Measurements from ENCODE around the gene RNF180. TPM values are rescaled to one million over a fixed set of nuclear protein-coding genes. Genes with fewer than 3 reads are reported as not detected.

RNF180 gene
- total RNA-seq, 1 donor: 10.5 TPM

- Histone ChIP-seq H2AFZ (ENCODE audit: low read length) (no peak overlapping the region), H3K4me1 (ENCODE audit: insufficient read depth, low read length) (peaks cover 5% of the 10 kb centered on the region), H3K79me2 (ENCODE audit: insufficient read depth, low read length) (no peaks in the 10 kb centered on the region), H3K4me3 (ENCODE audit: insufficient read depth, low read length) (no peak overlapping the region), H3K27me3 (ENCODE audit: insufficient read depth, low read length) (no peaks in the 10 kb centered on the region), H3K4me2 (ENCODE audit: insufficient read depth, low read length) (no peak overlapping the region), H3K27ac (ENCODE audit: low read depth, low read length) (no peak overlapping the region), H3K9me3 (ENCODE audit: low read depth, low read length) (no peaks in the 10 kb centered on the region), H3K36me3 (ENCODE audit: insufficient read depth, low read length) (no peaks in the 10 kb centered on the region), H4K20me1 (ENCODE audit: insufficient read depth, low read length) (no peaks in the 10 kb centered on the region)
- no peak for DNase-seq (ENCODE audit: insufficient read length, low spot score, missing footprints)
- no peak for TF ChIP-seq CTCF (IDR thresholded peaks at IDR 0.05; ENCODE audit: extremely low read depth, low read depth, low read length)
Measured at GRCh38 chr5:64184832-64185231, 19.2 kb downstream of the RNF180 start.

GRCh38 chr5:64188776-64189175 lies 23.1 kb downstream of the RNF180 start:
- no peak overlapping the region for H3K27ac ChIP-seq (ENCODE audit: low read depth, low read length)
- H3K9me3 ChIP-seq (ENCODE audit: low read depth, low read length): no peaks in the 10 kb centered on the region
- no peaks in the 10 kb centered on the region for H3K4me1 ChIP-seq (ENCODE audit: insufficient read depth, low read length)
- no peaks in the 10 kb centered on the region for H3K36me3 ChIP-seq (ENCODE audit: insufficient read depth, low read length)
- H2AFZ ChIP-seq (ENCODE audit: low read length): no peak overlapping the region
- no peaks in the 10 kb centered on the region for H4K20me1 ChIP-seq (ENCODE audit: insufficient read depth, low read length)
- no peak for TF ChIP-seq CTCF (IDR thresholded peaks at IDR 0.05; ENCODE audit: extremely low read depth, low read depth, low read length)
- DNase-seq (ENCODE audit: insufficient read length, low spot score, missing footprints): no peak
- no peak overlapping the region for H3K4me2 ChIP-seq (ENCODE audit: insufficient read depth, low read length)
- no peaks in the 10 kb centered on the region for H3K27me3 ChIP-seq (ENCODE audit: insufficient read depth, low read length)
- H3K79me2 ChIP-seq (ENCODE audit: insufficient read depth, low read length): no peaks in the 10 kb centered on the region
- no peak overlapping the region for H3K4me3 ChIP-seq (ENCODE audit: insufficient read depth, low read length)

GRCh38 chr5:64190562-64191306 lies 25.1 kb downstream of the RNF180 start:
- Histone ChIP-seq H3K4me2 (ENCODE audit: insufficient read depth, low read length) (no peak overlapping the region), H3K4me3 (ENCODE audit: insufficient read depth, low read length) (no peak overlapping the region), H4K20me1 (ENCODE audit: insufficient read depth, low read length) (no peaks in the 10 kb centered on the region), H3K4me1 (ENCODE audit: insufficient read depth, low read length) (no peaks in the 10 kb centered on the region), H3K36me3 (ENCODE audit: insufficient read depth, low read length) (no peaks in the 10 kb centered on the region), H3K79me2 (ENCODE audit: insufficient read depth, low read length) (no peaks in the 10 kb centered on the region), H3K9me3 (ENCODE audit: low read depth, low read length) (no peaks in the 10 kb centered on the region), H2AFZ (ENCODE audit: low read length) (no peak overlapping the region), H3K27me3 (ENCODE audit: insufficient read depth, low read length) (no peaks in the 10 kb centered on the region), H3K27ac (ENCODE audit: low read depth, low read length) (no peak overlapping the region)
- DNase-seq (ENCODE audit: insufficient read length, low spot score, missing footprints): no peak
- no peak for TF ChIP-seq CTCF (IDR thresholded peaks at IDR 0.05; ENCODE audit: extremely low read depth, low read depth, low read length)

GRCh38 chr5:64195981-64196380 lies 30.3 kb downstream of the RNF180 start:
- Histone ChIP-seq H3K27ac (ENCODE audit: low read depth, low read length) (no peak overlapping the region), H2AFZ (ENCODE audit: low read length) (no peak overlapping the region), H4K20me1 (ENCODE audit: insufficient read depth, low read length) (no peaks in the 10 kb centered on the region), H3K36me3 (ENCODE audit: insufficient read depth, low read length) (no peaks in the 10 kb centered on the region), H3K4me3 (ENCODE audit: insufficient read depth, low read length) (no peak overlapping the region), H3K79me2 (ENCODE audit: insufficient read depth, low read length) (no peaks in the 10 kb centered on the region), H3K4me2 (ENCODE audit: insufficient read depth, low read length) (no peak overlapping the region), H3K9me3 (ENCODE audit: low read depth, low read length) (no peaks in the 10 kb centered on the region), H3K27me3 (ENCODE audit: insufficient read depth, low read length) (no peaks in the 10 kb centered on the region), H3K4me1 (ENCODE audit: insufficient read depth, low read length) (no peaks in the 10 kb centered on the region)
- TF ChIP-seq CTCF (IDR thresholded peaks at IDR 0.05; ENCODE audit: extremely low read depth, low read depth, low read length): no peak
- no peak for DNase-seq (ENCODE audit: insufficient read length, low spot score, missing footprints)
